Keratinocyte (primary cell): ENCODE results near the gene HOXC12.

Experiments used
- CTCF ChIP-seq, 3 experiments: IDR thresholded peaks in 1 of 3; conservative IDR thresholded peaks in 1 of 3; optimal IDR thresholded peaks in 1 of 3; 2 replicates in 2 of 3; 3 replicates in 1 of 3; pipeline versions ENCODE3 to v1.5.1; 2011; ENCODE audit warnings: low read length in 3 of 3, mild to moderate bottlenecking in 3 of 3, moderate library complexity in 2 of 3, control low read depth in 1 of 3, inconsistent platforms in 1 of 3; ENCODE audit not compliant: insufficient read depth in 2 of 3; ENCODE audit errors: extremely low read depth in 1 of 3
- EZH2 ChIP-seq: IDR thresholded peaks from one replicate; pipeline ENCODE4 v1.6.1; 2012; ENCODE audit warnings: inconsistent platforms, mild to moderate bottlenecking, low read length, moderate library complexity

- no peak for TF ChIP-seq CTCF (optimal IDR thresholded peaks at IDR 0.05 in 1 of 3, IDR thresholded peaks at IDR 0.05 in 1 of 3, conservative IDR thresholded peaks at IDR 0.05 in 1 of 3; ENCODE audit: extremely low read depth in 1 of 3, insufficient read depth in 2 of 3, low read length in 3 of 3)
- no peak for TF ChIP-seq EZH2
Measured at GRCh38 chr12:54006559-54007220, 52.0 kb downstream of the HOXC12 start.
